Stimulated activated naive CD8-positive, alpha-beta T cell treated with anti-CD3 and anti-CD28 coated beads, Interleukin-15, Interleukin-2, amounts not matched to agents 100 ng/mL and 50 ng/mL, for 24 hours (primary cell): ENCODE data around the gene VPS13D.
"Not testable (repeated sequence)": the region's sequence is repeated elsewhere in the genome, so short reads cannot be mapped to it uniquely, and the experiment has no call there.

Source experiments
- H3K27ac Mint-ChIP-seq: one replicate; pipeline ENCODE4 v1.8.0; 2021; ENCODE audit warnings: mild to moderate bottlenecking, mixed read lengths
- H3K27me3 Mint-ChIP-seq: one replicate; pipeline ENCODE4 v1.8.0; 2021; ENCODE audit warnings: mixed read lengths
- H3K36me3 Mint-ChIP-seq: one replicate; pipeline ENCODE4 v1.8.0; 2021; ENCODE audit warnings: low read depth, mixed read lengths
- H3K4me1 Mint-ChIP-seq: one replicate; pipeline ENCODE4 v1.8.0; 2021; ENCODE audit warnings: low read depth, mixed read lengths
- H3K4me3 Mint-ChIP-seq: one replicate; pipeline ENCODE4 v1.8.0; 2021; ENCODE audit warnings: mild to moderate bottlenecking, mixed read lengths
- H3K9me3 Mint-ChIP-seq: one replicate; pipeline ENCODE4 v1.8.0; 2021; ENCODE audit warnings: mixed read lengths

Gene VPS13D

GRCh38 chr1:12204754-12205658, 24.8 kb upstream of the VPS13D start:
- Mint-ChIP-seq H3K9me3 (no peaks in the 10 kb centered on the region), H3K4me1 (peaks cover 88% of the 10 kb centered on the region), H3K4me3 (peak overlapping the region; percentile 10), H3K36me3 (peaks cover 68% of the 10 kb centered on the region), H3K27ac (peak overlapping the region; percentile 93), H3K27me3 (no peaks in the 10 kb centered on the region)

- Mint-ChIP-seq H3K9me3 (no peaks in the 10 kb centered on the region), H3K27me3 (no peaks in the 10 kb centered on the region), H3K27ac (peak overlapping the region; percentile 93), H3K4me3 (no peak overlapping the region), H3K4me1 (peaks cover 85% of the 10 kb centered on the region), H3K36me3 (peaks cover 60% of the 10 kb centered on the region)
Measured at GRCh38 chr1:12206238-12206637, 23.6 kb upstream of the VPS13D start.

DNA sequence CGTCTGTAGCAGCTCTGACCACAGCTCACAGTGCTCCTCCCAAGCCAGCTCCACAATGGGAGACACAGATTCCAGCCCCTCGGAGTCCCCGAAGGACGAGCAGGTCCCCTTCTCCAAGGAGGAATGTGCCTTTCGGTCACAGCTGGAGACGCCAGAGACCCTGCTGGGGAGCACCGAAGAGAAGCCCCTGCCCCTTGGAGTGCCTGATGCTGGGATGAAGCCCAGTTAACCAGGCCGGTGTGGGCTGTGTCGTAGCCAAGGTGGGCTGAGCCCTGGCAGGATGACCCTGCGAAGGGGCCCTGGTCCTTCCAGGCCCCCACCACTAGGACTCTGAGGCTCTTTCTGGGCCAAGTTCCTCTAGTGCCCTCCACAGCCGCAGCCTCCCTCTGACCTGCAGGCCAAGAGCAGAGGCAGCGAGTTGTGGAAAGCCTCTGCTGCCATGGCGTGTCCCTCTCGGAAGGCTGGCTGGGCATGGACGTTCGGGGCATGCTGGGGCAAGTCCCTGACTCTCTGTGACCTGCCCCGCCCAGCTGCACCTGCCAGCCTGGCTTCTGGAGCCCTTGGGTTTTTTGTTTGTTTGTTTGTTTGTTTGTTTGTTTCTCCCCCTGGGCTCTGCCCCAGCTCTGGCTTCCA, 22.9 kb upstream of the VPS13D start:
- no peak overlapping the region for H3K4me3 Mint-ChIP-seq
- peaks cover 81% of the 10 kb centered on the region for H3K4me1 Mint-ChIP-seq
- no peaks in the 10 kb centered on the region for H3K27me3 Mint-ChIP-seq
- no peaks in the 10 kb centered on the region for H3K9me3 Mint-ChIP-seq
- peaks cover 54% of the 10 kb centered on the region for H3K36me3 Mint-ChIP-seq
- H3K27ac Mint-ChIP-seq = peak overlapping the region; percentile 93

DNA sequence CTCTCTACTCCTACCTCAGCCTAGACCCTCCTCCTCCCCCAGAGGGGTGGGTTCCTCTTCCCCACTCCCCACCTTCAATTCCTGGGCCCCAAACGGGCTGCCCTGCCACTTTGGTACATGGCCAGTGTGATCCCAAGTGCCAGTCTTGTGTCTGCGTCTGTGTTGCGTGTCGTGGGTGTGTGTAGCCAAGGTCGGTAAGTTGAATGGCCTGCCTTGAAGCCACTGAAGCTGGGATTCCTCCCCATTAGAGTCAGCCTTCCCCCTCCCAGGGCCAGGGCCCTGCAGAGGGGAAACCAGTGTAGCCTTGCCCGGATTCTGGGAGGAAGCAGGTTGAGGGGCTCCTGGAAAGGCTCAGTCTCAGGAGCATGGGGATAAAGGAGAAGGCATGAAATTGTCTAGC, 21.6 kb upstream of the VPS13D start:
- H3K27me3 Mint-ChIP-seq = no peaks in the 10 kb centered on the region
- no peaks in the 10 kb centered on the region for H3K9me3 Mint-ChIP-seq
- H3K36me3 Mint-ChIP-seq = peaks cover 41% of the 10 kb centered on the region
- peaks cover 68% of the 10 kb centered on the region for H3K4me1 Mint-ChIP-seq
- H3K27ac Mint-ChIP-seq = peak overlapping the region; percentile 6
- H3K4me3 Mint-ChIP-seq = no peak overlapping the region

DNA sequence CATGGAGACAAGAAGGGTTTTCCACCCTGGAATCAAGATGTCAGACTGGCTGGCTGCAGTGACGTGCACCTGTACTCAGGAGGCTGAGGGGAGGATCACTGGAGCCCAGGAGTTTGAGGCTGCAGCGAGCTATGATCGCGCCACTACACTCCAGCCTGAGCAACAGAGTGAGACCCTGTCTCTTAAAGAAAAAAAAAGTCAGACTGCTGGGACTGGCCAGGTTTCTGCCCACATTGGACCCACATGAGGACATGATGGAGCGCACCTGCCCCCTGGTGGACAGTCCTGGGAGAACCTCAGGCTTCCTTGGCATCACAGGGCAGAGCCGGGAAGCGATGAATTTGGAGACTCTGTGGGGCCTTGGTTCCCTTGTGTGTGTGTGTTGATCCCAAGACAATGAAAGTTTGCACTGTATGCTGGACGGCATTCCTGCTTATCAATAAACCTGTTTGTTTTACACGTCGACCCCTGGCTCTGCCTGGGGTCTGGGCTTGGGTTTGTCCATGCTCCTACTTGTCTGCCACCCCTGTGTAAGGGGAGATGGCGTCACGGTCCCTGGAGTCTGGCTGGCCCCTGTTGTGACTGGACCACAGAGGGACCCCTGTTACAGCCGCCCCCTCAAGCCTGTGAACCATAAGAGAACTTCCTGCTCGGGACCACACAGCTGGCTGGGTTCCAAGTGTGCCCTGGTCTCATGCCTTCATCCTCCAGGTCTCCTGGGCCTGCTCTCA, 20.9 kb upstream of the VPS13D start:
- Mint-ChIP-seq H3K4me1 (peaks cover 61% of the 10 kb centered on the region), H3K9me3 (no peaks in the 10 kb centered on the region), H3K4me3 (no peak overlapping the region), H3K27ac (peak overlapping the region; percentile 21), H3K27me3 (no peaks in the 10 kb centered on the region), H3K36me3 (peaks cover 35% of the 10 kb centered on the region)

DNA sequence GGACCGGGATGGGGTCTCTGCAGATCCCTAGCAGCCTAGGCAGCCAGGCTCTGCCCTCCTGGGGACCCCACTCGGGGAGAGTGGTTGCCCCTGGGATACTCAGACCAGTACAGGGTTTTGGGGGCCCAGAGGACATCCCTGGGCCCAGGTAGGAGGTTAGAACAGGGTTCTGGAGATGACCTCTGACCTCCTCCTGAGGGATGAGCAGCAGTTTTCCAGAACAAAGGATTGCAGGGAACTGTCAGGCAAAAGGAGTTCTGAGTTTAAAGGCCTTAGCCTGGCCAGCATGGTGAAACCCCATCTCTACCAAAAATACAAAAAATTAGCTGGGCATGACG, 20.4 kb upstream of the VPS13D start:
- Mint-ChIP-seq H3K27me3 (no peaks in the 10 kb centered on the region), H3K9me3 (no peaks in the 10 kb centered on the region), H3K4me3 (no peak overlapping the region), H3K36me3 (peaks cover 30% of the 10 kb centered on the region), H3K4me1 (peaks cover 56% of the 10 kb centered on the region), H3K27ac (peak overlapping the region; percentile 21)

GRCh38 chr1:12215118-12215961, 14.5 kb upstream of the VPS13D start:
- Mint-ChIP-seq H3K36me3 (no peaks in the 10 kb centered on the region), H3K27me3 (peaks cover under 1% of the 10 kb centered on the region), H3K4me1 (peaks cover 10% of the 10 kb centered on the region), H3K4me3 (no peak overlapping the region), H3K9me3 (no peaks in the 10 kb centered on the region), H3K27ac (no peak overlapping the region)

DNA sequence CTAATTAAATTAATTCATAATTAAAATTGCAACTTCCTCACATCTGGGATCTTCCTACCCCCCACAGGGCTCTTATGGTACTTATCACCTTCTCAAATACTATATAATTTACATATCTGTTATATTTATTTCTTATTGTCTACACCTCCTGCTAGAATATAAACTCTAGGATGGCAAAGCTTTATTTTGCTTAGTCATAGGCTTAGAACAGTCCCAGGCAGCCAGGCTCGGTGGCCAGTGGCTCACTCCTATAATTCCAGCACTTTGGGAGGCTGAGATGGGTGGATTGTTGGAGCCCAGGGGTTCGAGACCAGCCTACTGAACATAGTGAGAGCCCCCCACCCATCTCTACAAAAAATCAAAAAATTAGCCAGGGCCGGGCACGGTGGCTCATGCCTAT, 10.0 kb upstream of the VPS13D start:
- H3K27ac Mint-ChIP-seq = no peak overlapping the region
- peaks cover 11% of the 10 kb centered on the region for H3K27me3 Mint-ChIP-seq
- H3K36me3 Mint-ChIP-seq = peaks cover 5% of the 10 kb centered on the region
- no peaks in the 10 kb centered on the region for H3K4me1 Mint-ChIP-seq
- peaks cover 4% of the 10 kb centered on the region for H3K9me3 Mint-ChIP-seq
- no peak overlapping the region for H3K4me3 Mint-ChIP-seq

DNA sequence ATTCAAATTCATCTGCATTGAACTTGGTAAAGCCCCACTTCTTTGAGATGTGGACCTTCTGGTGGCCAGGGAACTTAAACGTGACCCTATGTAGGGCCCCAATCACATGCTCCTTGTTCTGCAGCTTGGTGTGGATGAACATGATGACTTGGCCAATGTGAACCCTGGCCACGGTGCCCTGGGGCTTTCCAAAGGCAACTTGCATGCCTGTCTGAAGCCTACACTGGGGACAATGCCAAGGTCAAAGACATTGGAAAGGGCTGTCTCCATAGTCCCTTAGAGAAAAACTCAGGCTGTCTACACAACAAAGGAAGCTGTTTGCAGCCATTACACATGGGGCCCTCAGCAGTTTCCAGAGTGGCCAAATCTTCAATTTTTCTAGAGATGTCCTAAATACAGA, 8.9 kb upstream of the VPS13D start:
- Mint-ChIP-seq H3K27me3 (peaks cover 11% of the 10 kb centered on the region), H3K36me3 (peaks cover 5% of the 10 kb centered on the region), H3K4me1 (no peaks in the 10 kb centered on the region), H3K27ac (no peak overlapping the region), H3K4me3 (no peak overlapping the region), H3K9me3 (peaks cover 4% of the 10 kb centered on the region)

- peaks cover 11% of the 10 kb centered on the region for H3K27me3 Mint-ChIP-seq
- not testable (repeated sequence) for H3K4me3 Mint-ChIP-seq, H3K36me3 Mint-ChIP-seq, H3K27ac Mint-ChIP-seq, H3K9me3 Mint-ChIP-seq, H3K4me1 Mint-ChIP-seq
Measured at GRCh38 chr1:12222700-12223099, 7.1 kb upstream of the VPS13D start.

DNA sequence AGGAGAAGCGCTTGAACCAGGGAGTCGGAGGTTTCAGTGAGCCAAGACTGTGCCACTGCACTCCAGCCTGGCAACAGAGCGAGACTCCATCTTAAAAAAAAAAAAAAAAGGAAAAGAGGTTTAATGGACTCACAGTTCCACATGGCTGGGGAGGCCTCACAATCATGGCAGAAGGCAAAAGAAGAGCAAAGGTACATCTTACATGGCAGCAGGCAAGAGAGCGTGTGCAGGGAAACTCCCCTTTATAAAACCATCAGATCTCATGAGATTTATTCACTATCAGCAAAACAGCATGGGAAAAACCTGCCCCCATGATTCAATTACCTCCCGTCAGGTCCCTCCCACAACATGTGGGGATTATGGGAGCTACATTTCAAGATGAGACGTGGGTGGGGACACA, 5.7 kb upstream of the VPS13D start:
- not testable (repeated sequence) for H3K4me3 Mint-ChIP-seq, H3K9me3 Mint-ChIP-seq, H3K27ac Mint-ChIP-seq, H3K36me3 Mint-ChIP-seq, H3K4me1 Mint-ChIP-seq
- H3K27me3 Mint-ChIP-seq = peaks cover 11% of the 10 kb centered on the region

DNA sequence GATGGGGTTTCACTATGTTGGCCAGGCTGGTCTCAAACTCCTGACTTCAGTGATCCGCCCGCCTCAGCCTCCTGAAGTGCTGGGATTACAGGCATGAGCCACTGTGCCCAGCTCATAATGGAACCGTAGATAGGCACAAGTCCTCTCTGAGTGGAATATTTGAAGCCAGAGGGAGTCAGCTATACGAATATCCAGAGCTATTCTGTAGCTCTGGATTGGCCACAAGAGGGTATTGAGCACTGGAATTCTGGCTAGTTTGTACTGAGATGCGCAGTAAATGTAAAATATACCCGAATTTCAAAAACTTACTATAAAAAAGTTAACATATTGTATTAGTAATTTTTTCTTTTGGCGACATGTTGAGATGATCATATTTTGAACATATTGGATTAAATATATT, 851 bp upstream of the VPS13D start:
- Mint-ChIP-seq H3K4me3 (no peak overlapping the region), H3K4me1 (peaks cover 24% of the 10 kb centered on the region), H3K27me3 (no peaks in the 10 kb centered on the region), H3K36me3 (no peaks in the 10 kb centered on the region), H3K9me3 (no peaks in the 10 kb centered on the region), H3K27ac (no peak overlapping the region)

DNA sequence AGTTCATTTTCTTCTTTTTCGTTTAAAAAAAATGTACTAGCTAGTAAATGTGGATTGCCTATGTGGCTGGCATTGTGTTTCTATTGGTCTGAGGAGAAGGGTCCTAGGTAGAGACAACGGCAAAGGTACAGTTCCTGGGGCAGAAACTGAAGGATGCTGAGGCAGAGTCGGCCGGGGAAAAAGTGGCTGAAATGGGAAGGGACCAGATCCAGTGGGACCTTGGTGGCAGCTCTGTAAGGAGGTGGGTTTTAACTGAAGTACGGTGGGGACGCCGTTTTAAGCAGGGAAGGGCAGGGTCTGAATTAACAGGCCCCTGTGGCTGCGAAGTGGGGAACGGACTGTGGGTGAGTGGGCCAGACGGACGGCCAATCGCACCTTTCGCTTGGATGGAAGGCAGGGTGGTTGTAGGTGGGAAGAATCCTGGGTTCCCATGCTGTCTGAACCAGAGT, 420 bp upstream of the VPS13D start:
- Mint-ChIP-seq H3K27me3 (no peaks in the 10 kb centered on the region), H3K27ac (no peak overlapping the region), H3K9me3 (no peaks in the 10 kb centered on the region), H3K36me3 (no peaks in the 10 kb centered on the region), H3K4me1 (peaks cover 24% of the 10 kb centered on the region), H3K4me3 (peak overlapping the region; percentile 68)

DNA sequence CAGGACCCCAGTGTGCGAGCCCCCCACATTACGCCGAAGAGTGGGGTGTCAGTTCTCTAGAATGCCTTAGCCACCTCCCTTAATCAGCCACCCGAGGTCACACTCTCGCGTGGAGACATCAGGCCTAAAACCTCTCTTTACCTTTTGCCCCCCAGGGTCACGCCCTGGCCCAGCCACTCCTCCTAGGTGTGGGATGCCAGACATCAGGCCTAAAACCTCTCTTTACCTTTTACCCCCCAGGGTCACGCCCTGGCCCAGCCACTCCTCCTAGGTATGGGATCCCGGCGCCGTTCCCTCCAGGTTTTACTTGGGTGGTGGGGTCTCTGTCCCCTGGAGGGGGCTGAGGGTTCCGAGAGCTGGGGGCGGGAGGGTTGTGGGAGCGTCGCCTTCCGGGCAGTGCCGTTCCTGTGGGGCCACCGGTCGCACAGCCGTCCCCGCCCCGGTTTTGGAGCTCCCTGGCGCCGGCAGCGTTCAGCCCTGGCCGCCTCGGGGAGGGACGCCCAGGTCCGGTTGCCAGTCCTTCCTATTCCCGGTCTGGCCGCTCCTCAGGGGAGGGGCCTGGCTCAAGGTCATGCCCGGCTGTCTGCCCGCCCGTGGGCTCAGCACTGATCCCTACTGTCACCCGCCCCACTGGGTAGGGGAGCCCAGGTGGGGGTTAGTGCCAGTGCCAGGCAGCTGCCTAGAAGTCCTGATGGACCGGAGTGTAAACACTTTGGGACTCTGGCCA, 882 bp downstream of the VPS13D start:
- Mint-ChIP-seq H3K27ac (no peak overlapping the region), H3K4me3 (peak overlapping the region; percentile 88), H3K4me1 (peaks cover 24% of the 10 kb centered on the region), H3K27me3 (no peaks in the 10 kb centered on the region), H3K9me3 (no peaks in the 10 kb centered on the region), H3K36me3 (peaks cover 9% of the 10 kb centered on the region)
